ENCODE measurements around the gene MARCHF11. TPM values are rescaled to one million over a fixed set of nuclear protein-coding genes. Genes with fewer than 3 reads are reported as not detected.

The MARCHF11 gene
- total RNA-seq, 2 experiments from 2014 or later, result not detected

- H3K27ac Mint-ChIP-seq, result no peak overlapping the region
- DNase-seq, result no peak
- H3K4me1 Mint-ChIP-seq, result no peaks in the 10 kb centered on the region
- no peak overlapping the region for H3K4me3 Mint-ChIP-seq
- peaks cover 2% of the 10 kb centered on the region for H3K9me3 Mint-ChIP-seq
- no peaks in the 10 kb centered on the region for H3K27me3 Mint-ChIP-seq
- no peaks in the 10 kb centered on the region for H3K36me3 Mint-ChIP-seq
Measured at GRCh38 chr5:16143361-16144049, 36.1 kb downstream of the MARCHF11 start.

GRCh38 chr5:16140944-16141343, 38.6 kb downstream of the MARCHF11 start:
- no peak for DNase-seq
- Mint-ChIP-seq H3K27ac (no peak overlapping the region), H3K36me3 (no peaks in the 10 kb centered on the region), H3K27me3 (no peaks in the 10 kb centered on the region), H3K4me3 (no peak overlapping the region), H3K4me1 (no peaks in the 10 kb centered on the region), H3K9me3 (peaks cover 5% of the 10 kb centered on the region)

GRCh38 chr5:16140417-16140816, 39.2 kb downstream of the MARCHF11 start:
- Mint-ChIP-seq H3K4me3 (no peak overlapping the region), H3K4me1 (no peaks in the 10 kb centered on the region), H3K27ac (no peak overlapping the region), H3K27me3 (no peaks in the 10 kb centered on the region), H3K36me3 (no peaks in the 10 kb centered on the region), H3K9me3 (peaks cover 5% of the 10 kb centered on the region)
- no peak for DNase-seq

GRCh38 chr5:16137177-16137576, 42.4 kb downstream of the MARCHF11 start:
- H3K36me3 Mint-ChIP-seq, result no peaks in the 10 kb centered on the region
- H3K9me3 Mint-ChIP-seq, result peaks cover 7% of the 10 kb centered on the region
- H3K27me3 Mint-ChIP-seq, result no peaks in the 10 kb centered on the region
- H3K4me1 Mint-ChIP-seq, result no peaks in the 10 kb centered on the region
- DNase-seq, result no peak
- no peak overlapping the region for H3K4me3 Mint-ChIP-seq
- H3K27ac Mint-ChIP-seq, result no peak overlapping the region

GRCh38 chr5:16135506-16135905, 44.1 kb downstream of the MARCHF11 start:
- Mint-ChIP-seq H3K4me3 (no peak overlapping the region), H3K9me3 (peaks cover 7% of the 10 kb centered on the region), H3K4me1 (no peaks in the 10 kb centered on the region), H3K36me3 (no peaks in the 10 kb centered on the region), H3K27ac (no peak overlapping the region), H3K27me3 (no peaks in the 10 kb centered on the region)
- no peak for DNase-seq

- no peak overlapping the region for H3K27ac Mint-ChIP-seq
- no peak for DNase-seq
- H3K36me3 Mint-ChIP-seq, result no peaks in the 10 kb centered on the region
- H3K9me3 Mint-ChIP-seq, result peaks cover 4% of the 10 kb centered on the region
- no peaks in the 10 kb centered on the region for H3K27me3 Mint-ChIP-seq
- no peaks in the 10 kb centered on the region for H3K4me1 Mint-ChIP-seq
- H3K4me3 Mint-ChIP-seq, result no peak overlapping the region
Measured at GRCh38 chr5:16135003-16135402, 44.6 kb downstream of the MARCHF11 start.

GRCh38 chr5:16134204-16134603, 45.4 kb downstream of the MARCHF11 start:
- DNase-seq, result no peak
- H3K27ac Mint-ChIP-seq, result no peak overlapping the region
- no peaks in the 10 kb centered on the region for H3K27me3 Mint-ChIP-seq
- no peaks in the 10 kb centered on the region for H3K4me1 Mint-ChIP-seq
- H3K36me3 Mint-ChIP-seq, result no peaks in the 10 kb centered on the region
- H3K4me3 Mint-ChIP-seq, result no peak overlapping the region
- H3K9me3 Mint-ChIP-seq, result peaks cover 4% of the 10 kb centered on the region

- Mint-ChIP-seq H3K27ac (no peak overlapping the region), H3K4me1 (no peaks in the 10 kb centered on the region), H3K36me3 (no peaks in the 10 kb centered on the region), H3K27me3 (no peaks in the 10 kb centered on the region), H3K4me3 (no peak overlapping the region), H3K9me3 (peaks cover 1% of the 10 kb centered on the region)
- no peak for DNase-seq
Measured at GRCh38 chr5:16131878-16132277, 47.7 kb downstream of the MARCHF11 start.

GRCh38 chr5:16128944-16129343, 50.6 kb downstream of the MARCHF11 start:
- Mint-ChIP-seq H3K4me1 (no peaks in the 10 kb centered on the region), H3K27me3 (peaks cover 2% of the 10 kb centered on the region), H3K4me3 (no peak overlapping the region), H3K27ac (no peak overlapping the region), H3K9me3 (peaks cover 3% of the 10 kb centered on the region), H3K36me3 (no peaks in the 10 kb centered on the region)
- DNase-seq, result no peak

GRCh38 chr5:16127865-16128544, 51.6 kb downstream of the MARCHF11 start:
- no peak overlapping the region for H3K4me3 Mint-ChIP-seq
- no peaks in the 10 kb centered on the region for H3K4me1 Mint-ChIP-seq
- H3K27ac Mint-ChIP-seq, result no peak overlapping the region
- no peak for DNase-seq
- peaks cover 2% of the 10 kb centered on the region for H3K9me3 Mint-ChIP-seq
- peaks cover 4% of the 10 kb centered on the region for H3K27me3 Mint-ChIP-seq
- H3K36me3 Mint-ChIP-seq, result no peaks in the 10 kb centered on the region

- no peaks in the 10 kb centered on the region for H3K4me1 Mint-ChIP-seq
- peaks cover 9% of the 10 kb centered on the region for H3K27me3 Mint-ChIP-seq
- H3K27ac Mint-ChIP-seq, result no peak overlapping the region
- H3K4me3 Mint-ChIP-seq, result no peak overlapping the region
- no peaks in the 10 kb centered on the region for H3K36me3 Mint-ChIP-seq
- DNase-seq, result no peak
- H3K9me3 Mint-ChIP-seq, result peaks cover 1% of the 10 kb centered on the region
Measured at GRCh38 chr5:16120579-16120978, 59.0 kb downstream of the MARCHF11 start.

GRCh38 chr5:16119790-16120189, 59.8 kb downstream of the MARCHF11 start:
- H3K27ac Mint-ChIP-seq, result no peak overlapping the region
- H3K36me3 Mint-ChIP-seq, result no peaks in the 10 kb centered on the region
- no peak for DNase-seq
- H3K4me3 Mint-ChIP-seq, result no peak overlapping the region
- H3K27me3 Mint-ChIP-seq, result peaks cover 9% of the 10 kb centered on the region
- H3K9me3 Mint-ChIP-seq, result peaks cover 1% of the 10 kb centered on the region
- no peaks in the 10 kb centered on the region for H3K4me1 Mint-ChIP-seq

GRCh38 chr5:16115140-16115539, 64.5 kb downstream of the MARCHF11 start:
- Mint-ChIP-seq H3K27ac (no peak overlapping the region), H3K4me1 (no peaks in the 10 kb centered on the region), H3K9me3 (peaks cover 10% of the 10 kb centered on the region), H3K4me3 (no peak overlapping the region), H3K27me3 (peaks cover 5% of the 10 kb centered on the region), H3K36me3 (no peaks in the 10 kb centered on the region)
- DNase-seq, result no peak

- H3K9me3 Mint-ChIP-seq, result peaks cover 15% of the 10 kb centered on the region
- no peak overlapping the region for H3K4me3 Mint-ChIP-seq
- DNase-seq, result no peak
- H3K4me1 Mint-ChIP-seq, result no peaks in the 10 kb centered on the region
- no peaks in the 10 kb centered on the region for H3K36me3 Mint-ChIP-seq
- H3K27ac Mint-ChIP-seq, result no peak overlapping the region
- no peaks in the 10 kb centered on the region for H3K27me3 Mint-ChIP-seq
Measured at GRCh38 chr5:16108418-16108817, 71.2 kb downstream of the MARCHF11 start.

GRCh38 chr5:16104961-16105360, 74.6 kb downstream of the MARCHF11 start:
- H3K27me3 Mint-ChIP-seq, result no peaks in the 10 kb centered on the region
- no peaks in the 10 kb centered on the region for H3K4me1 Mint-ChIP-seq
- DNase-seq, result no peak
- no peak overlapping the region for H3K27ac Mint-ChIP-seq
- H3K9me3 Mint-ChIP-seq, result peaks cover 5% of the 10 kb centered on the region
- no peaks in the 10 kb centered on the region for H3K36me3 Mint-ChIP-seq
- H3K4me3 Mint-ChIP-seq, result no peak overlapping the region

- no peaks in the 10 kb centered on the region for H3K4me1 Mint-ChIP-seq
- H3K4me3 Mint-ChIP-seq, result no peak overlapping the region
- H3K27me3 Mint-ChIP-seq, result peaks cover 8% of the 10 kb centered on the region
- peaks cover 3% of the 10 kb centered on the region for H3K9me3 Mint-ChIP-seq
- H3K36me3 Mint-ChIP-seq, result no peaks in the 10 kb centered on the region
- H3K27ac Mint-ChIP-seq, result no peak overlapping the region
- DNase-seq, result no peak
Measured at GRCh38 chr5:16095612-16096011, 84.0 kb downstream of the MARCHF11 start.
